NCI-H446 treated with DMSO at 0.1 percent for 48 hours (cell line): ENCODE results near the gene GLS.
"Not testable (repeated sequence)": the region's sequence is repeated elsewhere in the genome, so short reads cannot be mapped to it uniquely, and the experiment has no call there.

ENCODE experiments used
- DNase-seq: peaks from one replicate; lab custom pipeline; 2025; lab: John Stamatoyannopoulos, UW

Gene GLS

GRCh38 chr2:190856985-190857384 lies 23.6 kb upstream of the GLS start:
- no peak for DNase-seq

- DNase-seq: no peak
Observed at GRCh38 chr2:190858817-190859216, 21.8 kb upstream of the GLS start.

GRCh38 chr2:190859347-190860297 lies 21.0 kb upstream of the GLS start:
- no peak for DNase-seq

GRCh38 chr2:190860985-190861680 lies 19.5 kb upstream of the GLS start:
- DNase-seq: no peak

GRCh38 chr2:190862128-190862527 lies 18.5 kb upstream of the GLS start:
- DNase-seq: not testable (repeated sequence)

- no peak for DNase-seq
Observed at GRCh38 chr2:190862571-190862991, 18.0 kb upstream of the GLS start.

GRCh38 chr2:190863946-190864345 lies 16.7 kb upstream of the GLS start:
- no peak for DNase-seq

GRCh38 chr2:190864375-190864774 lies 16.2 kb upstream of the GLS start:
- no peak for DNase-seq

- DNase-seq: no peak
Observed at GRCh38 chr2:190867212-190867611, 13.4 kb upstream of the GLS start.

GRCh38 chr2:190867832-190868231 lies 12.8 kb upstream of the GLS start:
- DNase-seq: no peak

- no peak for DNase-seq
Observed at GRCh38 chr2:190869721-190870120, 10.9 kb upstream of the GLS start.

GRCh38 chr2:190873451-190873850 lies 7.2 kb upstream of the GLS start:
- DNase-seq: not testable (repeated sequence)

- no peak for DNase-seq
Observed at GRCh38 chr2:190875891-190876290, 4.7 kb upstream of the GLS start.

- no peak for DNase-seq
Observed at GRCh38 chr2:190876631-190877030, 4.0 kb upstream of the GLS start.

GRCh38 chr2:190877436-190877835 lies 3.2 kb upstream of the GLS start:
- DNase-seq: no peak

GRCh38 chr2:190879474-190880377 lies 895 bp upstream of the GLS start:
- peak; percentile 39 for DNase-seq

GRCh38 chr2:190881084-190881597 lies 520 bp downstream of the GLS start:
- no peak for DNase-seq

GRCh38 chr2:190881598-190882410 lies 1.2 kb downstream of the GLS start:
- peak; percentile 30 for DNase-seq

- DNase-seq: no peak
Observed at GRCh38 chr2:190882411-190882766, 1.8 kb downstream of the GLS start.

- no peak for DNase-seq
Observed at GRCh38 chr2:190882856-190883582, 2.4 kb downstream of the GLS start.
